Right ventricle myocardium inferior (tissue), 1 donor: Measurements from ENCODE around the gene NRDC. TPM values are rescaled to one million over a fixed set of nuclear protein-coding genes. Genes with fewer than 3 reads are reported as not detected.

Source experiments
- ATAC-seq: fragments of 200-7000 bp; cut with Tn5 transposase; one replicate; pipeline ENCODE4 v1.9.1; 2020; ENCODE audit warnings: mild to moderate bottlenecking, moderate library complexity
- DNase-seq: peaks from one replicate; pipeline ENCODE4 v3.0.0; 2021; ENCODE audit errors: missing footprints
- intact Hi-C: fragments of 100-400 bp; cut with DNase I; formaldehyde crosslinking; loops from one replicate; pipeline ENCODE4 v1.11.0; 2022
- total RNA-seq: library from RNA; stranded (reverse); fragmentation: NEBNext Ultra II Directional; extraction: Animal tissue kit (Norgen Biotek cat#: 25700); gene quantifications from one replicate; pipeline ENCODE4 v1.2.1, GENCODE V29; 2021
- donor health status: DM: no; HTN: yes; CAD: no; lungs with severe emphysema.

NRDC gene
- total RNA-seq, 1 donor from 2014 or later, result 146 TPM

- DNase-seq, result no peak
- intact Hi-C loops, result no loop called here
Observed at GRCh38 chr1:51794260-51794659, 84.3 kb downstream of the NRDC start.

GRCh38 chr1:51792864-51793263, 85.7 kb downstream of the NRDC start:
- intact Hi-C loops, result no loop called here
- DNase-seq, result no peak
- ATAC-seq, result peak; percentile 23

More at GRCh38 chr1:51794260-51794659, 84.3 kb downstream of the NRDC start:
- no peak for ATAC-seq

- DNase-seq (no peak), ATAC-seq (peak; percentile 17)
- intact Hi-C loops, result no loop called here
Observed at GRCh38 chr1:51791888-51792287, 86.6 kb downstream of the NRDC start.

- ATAC-seq, result peak; percentile 17
- intact Hi-C loops, result no loop called here
- DNase-seq, result no peak
Observed at GRCh38 chr1:51790385-51790784, 88.1 kb downstream of the NRDC start.

- ATAC-seq, result no peak
- DNase-seq, result no peak
- intact Hi-C loops, result no loop called here
Observed at GRCh38 chr1:51789342-51789741, 89.2 kb downstream of the NRDC start.

- intact Hi-C loops, result no loop called here
- no peak for ATAC-seq
- no peak for DNase-seq
Observed at GRCh38 chr1:51788938-51789337, 89.6 kb downstream of the NRDC start.

GRCh38 chr1:51784997-51785421, 93.5 kb downstream of the NRDC start:
- intact Hi-C loops, result no loop called here
- DNase-seq, result no peak
- ATAC-seq, result peak; percentile 53

- intact Hi-C loops, result no loop called here
- no peak for ATAC-seq
- no peak for DNase-seq
Observed at GRCh38 chr1:51780927-51781326, 97.6 kb downstream of the NRDC start.

GRCh38 chr1:51776408-51776807, 102.1 kb downstream of the NRDC start:
- DNase-seq (no peak), ATAC-seq (no peak)
- intact Hi-C loops, result no loop called here

GRCh38 chr1:51768971-51769588, 109.4 kb downstream of the NRDC start:
- intact Hi-C loops, result loop anchor here (2.0 to 5.0 kb wide), 3 partner anchors 142 to 202 kb away; partner anchors contain the start of gene OSBPL9
- DNase-seq, result no peak
- peak; percentile 81 for ATAC-seq

GRCh38 chr1:51761351-51761750, 117.2 kb downstream of the NRDC start:
- intact Hi-C loops, result no loop called here
- DNase-seq (no peak), ATAC-seq (no peak)

- intact Hi-C loops, result no loop called here
- DNase-seq (no peak), ATAC-seq (no peak)
Observed at GRCh38 chr1:51760872-51761271, 117.7 kb downstream of the NRDC start.

GRCh38 chr1:51758310-51758709, 120.2 kb downstream of the NRDC start:
- intact Hi-C loops, result no loop called here
- DNase-seq, result no peak
- no peak for ATAC-seq

- ATAC-seq (no peak), DNase-seq (no peak)
- intact Hi-C loops, result no loop called here
Observed at GRCh38 chr1:51756290-51756689, 122.2 kb downstream of the NRDC start.

- DNase-seq, result no peak
- intact Hi-C loops, result no loop called here
- no peak for ATAC-seq
Observed at GRCh38 chr1:51755437-51755836, 123.1 kb downstream of the NRDC start.

GRCh38 chr1:51754666-51755065, 123.9 kb downstream of the NRDC start:
- no peak for DNase-seq
- intact Hi-C loops, result no loop called here
- no peak for ATAC-seq

- intact Hi-C loops, result no loop called here
- no peak for ATAC-seq
- no peak for DNase-seq
Observed at GRCh38 chr1:51753969-51754368, 124.6 kb downstream of the NRDC start.

- ATAC-seq (no peak), DNase-seq (no peak)
- intact Hi-C loops, result no loop called here
Observed at GRCh38 chr1:51752073-51752948, 126.2 kb downstream of the NRDC start.

- intact Hi-C loops, result no loop called here
- DNase-seq (no peak), ATAC-seq (no peak)
Observed at GRCh38 chr1:51750729-51751128, 127.8 kb downstream of the NRDC start.

GRCh38 chr1:51750218-51750617, 128.3 kb downstream of the NRDC start:
- no peak for ATAC-seq
- no peak for DNase-seq
- intact Hi-C loops, result no loop called here
